NOMO-1 treated with dmso at 0.1 percent for 144 hours (cell line): Measurements from ENCODE around the gene CDCP1.
"Not testable (repeated sequence)": the region's sequence is repeated elsewhere in the genome, so short reads cannot be mapped to it uniquely, and the experiment has no call there.

Source experiments
- DNase-seq: peaks from one replicate; lab custom pipeline; 2025; ENCODE audit not compliant: unreplicated experiment; lab: John Stamatoyannopoulos, UW

The CDCP1 gene

GRCh38 chr3:45088543-45089358 is 57.4 kb downstream of the CDCP1 start:
- DNase-seq, result no peak

DNA sequence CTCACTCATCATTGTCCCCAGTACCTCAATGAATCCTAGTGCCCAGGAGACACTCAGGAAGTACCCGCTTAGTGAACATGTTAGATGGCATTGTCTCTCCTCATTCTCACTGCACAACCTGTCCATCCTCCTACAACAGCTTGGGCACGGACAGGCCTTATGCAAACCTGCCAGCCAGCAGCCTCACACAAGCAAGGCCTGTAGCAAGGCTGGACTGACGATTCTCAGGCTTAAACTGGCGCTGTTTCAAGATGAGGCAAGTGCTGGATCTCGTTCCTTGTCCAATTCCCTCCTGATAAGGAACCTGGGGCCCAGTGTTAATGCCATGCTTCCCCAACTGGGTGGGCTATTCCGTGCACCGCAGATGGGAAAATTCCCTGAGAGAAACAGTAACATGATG is 59.0 kb downstream of the CDCP1 start:
- no peak for DNase-seq

DNA sequence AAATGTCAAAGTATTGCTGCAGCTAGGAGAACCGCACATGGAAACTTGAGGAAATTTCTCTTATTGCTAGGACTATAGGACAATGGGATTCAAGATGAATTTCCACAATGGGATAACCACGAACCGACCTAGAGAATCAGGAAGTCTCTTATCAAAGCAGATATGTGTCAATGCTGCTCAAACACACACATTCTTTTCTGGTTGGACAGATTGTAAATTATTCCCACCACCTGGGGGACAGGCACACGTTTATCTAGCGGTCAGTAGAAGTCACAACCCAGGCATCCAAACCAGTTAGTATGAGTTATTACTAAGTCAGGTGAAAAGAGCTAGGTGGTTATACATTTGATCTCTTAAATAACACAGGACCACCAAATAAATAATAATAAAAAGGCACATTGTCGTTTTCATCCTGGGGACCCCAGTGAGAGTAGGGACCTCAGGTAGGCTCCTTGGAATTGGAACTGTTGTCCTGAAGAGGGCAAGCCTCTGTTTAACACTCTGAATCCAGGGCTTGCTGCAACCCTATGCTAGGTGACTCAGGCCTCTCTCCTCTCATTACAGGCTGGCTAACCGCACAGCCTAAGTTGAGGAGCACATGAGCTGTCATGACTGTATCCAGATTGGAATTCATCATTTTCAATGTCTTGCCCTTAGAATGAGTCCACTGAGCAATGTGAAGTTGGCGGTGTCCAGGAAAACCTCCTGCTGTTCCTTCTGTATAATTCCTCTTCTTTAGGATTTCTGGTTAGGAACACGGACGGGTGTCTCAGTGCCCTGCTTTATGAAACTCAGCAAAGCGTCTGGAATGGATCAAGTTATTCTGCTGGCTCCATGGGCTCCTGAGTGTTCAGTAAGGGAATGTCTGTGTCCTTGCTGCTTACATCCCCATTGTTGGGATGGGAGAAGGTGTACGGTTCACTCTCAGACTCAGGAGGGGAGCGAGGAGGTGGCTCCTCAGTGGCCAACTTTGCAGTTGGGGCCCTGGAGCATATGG is 61.1 kb downstream of the CDCP1 start:
- no peak for DNase-seq

DNA sequence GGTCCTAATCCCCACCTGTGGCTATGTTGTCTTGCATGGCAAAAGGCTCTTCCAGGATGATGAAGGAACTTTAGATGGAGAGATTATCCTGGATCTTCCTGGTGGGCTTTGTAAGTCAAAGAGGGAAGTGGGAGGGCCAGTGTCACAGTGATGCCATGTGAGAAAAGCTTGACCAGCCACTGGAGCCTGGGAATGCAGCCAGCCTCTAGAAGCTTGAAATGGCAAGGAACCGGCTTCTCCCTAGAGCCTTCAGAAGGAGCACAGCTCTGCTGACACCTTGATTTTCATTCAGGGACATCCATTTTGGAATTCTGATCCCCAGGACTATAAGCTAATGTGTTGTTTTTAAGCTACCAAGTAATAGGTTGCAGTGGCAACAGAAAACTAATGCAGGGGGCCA is 61.8 kb downstream of the CDCP1 start:
- no peak for DNase-seq

DNA sequence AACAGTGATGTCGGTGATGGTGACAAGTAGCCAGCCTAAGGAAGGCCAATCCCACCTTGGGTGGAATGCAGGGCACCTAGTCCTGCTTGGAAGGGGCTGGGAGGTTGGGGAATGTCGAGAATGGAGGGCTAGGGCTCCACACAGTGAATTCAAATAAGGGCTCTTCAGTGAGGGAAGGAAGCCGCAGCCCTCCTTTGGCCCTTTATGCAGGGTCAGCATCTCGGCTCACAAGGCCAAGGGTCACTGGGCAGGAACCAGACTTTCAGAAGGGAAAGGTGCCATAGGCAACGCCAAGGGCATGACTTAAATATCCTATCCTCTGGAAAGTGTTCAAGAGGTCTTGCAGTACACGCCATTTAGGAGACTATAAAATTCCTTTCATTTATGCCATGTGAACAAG is 63.2 kb downstream of the CDCP1 start:
- no peak for DNase-seq

- DNase-seq, result no peak
Measured at GRCh38 chr3:45082142-45082538, 64.0 kb downstream of the CDCP1 start.

- no peak for DNase-seq
Measured at GRCh38 chr3:45081506-45082141, 64.6 kb downstream of the CDCP1 start.

DNA sequence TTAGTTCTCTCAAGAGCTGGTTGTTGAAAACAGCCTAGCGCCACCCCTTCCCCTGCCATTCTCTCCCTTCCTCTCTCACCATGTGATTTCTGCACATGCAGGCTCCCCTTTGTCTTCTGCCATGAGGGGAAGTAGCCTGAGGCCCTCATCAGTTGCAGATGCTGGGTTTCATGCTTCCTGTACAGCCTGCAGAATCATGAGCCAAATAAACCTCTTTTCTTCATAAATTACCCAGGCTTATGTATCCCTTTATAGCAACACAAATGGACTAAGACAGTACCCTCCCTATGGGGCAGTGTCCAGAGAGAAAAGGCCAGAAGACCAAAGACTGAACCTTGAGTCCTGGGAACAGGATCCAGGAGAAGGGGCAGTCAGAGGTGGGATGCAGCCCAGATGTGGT is 65.4 kb downstream of the CDCP1 start:
- DNase-seq, result no peak

GRCh38 chr3:45079715-45080114 is 66.5 kb downstream of the CDCP1 start:
- no peak for DNase-seq

DNA sequence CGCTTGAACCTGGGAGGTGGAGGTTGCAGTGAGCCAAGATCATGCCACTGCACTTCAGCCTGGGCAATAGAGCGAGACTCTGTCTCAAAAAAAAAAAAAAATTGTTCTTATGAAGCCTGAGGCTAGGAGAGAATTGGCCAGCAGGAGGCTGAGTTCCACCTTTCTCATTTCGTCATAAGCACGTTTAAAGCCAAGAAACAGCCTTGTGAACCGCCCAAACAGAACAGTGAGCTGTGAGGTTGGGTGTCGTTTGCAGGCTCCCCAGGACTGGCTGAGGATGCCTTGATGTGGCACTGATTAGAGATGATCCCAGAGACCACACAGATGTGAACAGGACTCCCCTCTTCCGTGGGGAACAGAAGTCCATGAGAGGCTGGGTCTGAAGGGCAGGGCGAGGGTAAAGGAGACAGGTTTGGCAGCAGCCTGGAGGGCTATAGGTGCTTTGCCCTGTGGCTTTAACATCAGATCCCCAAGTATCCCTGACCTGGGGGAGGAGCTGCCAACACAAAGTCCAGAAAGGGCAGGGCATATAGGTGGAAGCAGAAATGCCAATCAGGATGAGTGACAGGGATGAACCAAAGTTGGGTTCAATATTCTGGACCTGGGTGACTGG is 67.2 kb downstream of the CDCP1 start:
- no peak for DNase-seq

DNA sequence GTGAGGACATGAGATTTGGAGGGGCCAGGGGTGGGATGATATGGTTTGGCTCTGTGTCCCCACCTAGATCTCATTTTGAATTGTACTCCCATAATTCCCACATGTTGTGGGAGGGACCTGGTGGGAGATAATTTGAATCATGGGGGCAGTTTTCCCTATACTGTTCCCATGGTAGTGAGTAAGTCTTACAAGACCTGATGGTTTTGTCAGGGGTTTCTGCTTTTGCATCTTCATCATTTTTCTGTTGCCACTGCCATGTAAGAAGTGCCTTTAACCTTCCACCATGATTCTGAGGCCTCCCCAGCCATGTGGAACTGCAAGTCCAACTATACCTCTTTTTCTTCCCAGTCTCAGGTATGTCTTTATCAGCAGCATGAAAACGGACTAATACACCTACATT is 67.9 kb downstream of the CDCP1 start:
- DNase-seq, result not testable (repeated sequence)

DNA sequence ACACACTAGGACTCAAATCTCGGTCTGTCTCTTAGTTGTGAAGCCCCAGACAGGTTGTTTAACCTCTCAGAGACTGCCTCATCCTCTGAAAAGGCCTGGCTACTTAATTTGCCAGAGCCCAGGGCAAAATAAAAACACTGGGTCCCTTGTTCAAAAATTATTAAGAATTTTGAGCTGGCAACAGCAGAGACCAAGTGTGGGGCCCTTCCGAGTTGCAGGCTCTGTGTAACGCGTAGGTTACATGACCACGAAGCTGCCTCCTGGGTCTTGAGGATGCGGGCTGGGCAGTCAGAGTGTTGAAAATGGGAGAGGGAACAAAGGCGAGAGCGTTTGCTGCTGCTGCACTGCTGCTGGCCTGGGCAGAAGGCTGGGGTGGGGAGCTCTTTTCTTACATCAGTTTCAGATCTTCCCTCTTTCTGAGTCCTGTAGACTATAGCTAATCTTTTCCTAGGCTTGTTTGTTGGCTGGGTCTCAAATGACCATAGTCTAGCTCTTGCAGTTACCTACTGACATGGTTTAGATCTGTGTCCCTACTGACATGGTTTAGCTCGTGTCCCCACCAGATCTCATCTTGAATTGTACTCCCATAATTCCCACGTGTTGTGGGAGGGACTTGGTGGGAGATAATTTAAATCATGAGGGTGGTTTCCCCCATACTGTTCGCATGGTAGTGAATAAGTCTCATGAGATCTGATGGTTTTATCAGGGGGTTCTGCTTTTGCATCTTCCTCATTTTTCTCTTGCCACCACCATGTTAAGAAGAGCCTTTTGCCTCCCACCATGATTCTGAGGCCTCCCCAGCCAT is 70.2 kb downstream of the CDCP1 start:
- no peak for DNase-seq

DNA sequence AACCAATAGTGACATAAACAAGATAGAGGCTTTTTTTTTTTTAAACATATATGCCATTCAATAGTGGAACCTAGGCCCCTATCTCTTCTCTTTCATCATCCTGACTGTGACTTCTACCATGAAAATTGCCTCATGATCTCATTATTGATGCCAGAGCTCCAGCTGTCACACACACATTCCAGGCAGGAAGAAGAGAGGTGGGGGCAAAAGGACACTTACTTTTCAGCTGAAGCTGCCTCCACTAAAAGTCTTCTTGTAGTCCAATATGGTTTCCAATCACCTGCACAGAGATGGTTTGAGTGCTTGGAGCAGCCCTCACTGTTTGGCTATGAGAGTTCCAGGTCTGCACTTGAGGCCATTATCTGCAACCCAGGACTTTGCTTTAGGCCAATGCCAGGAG is 75.1 kb downstream of the CDCP1 start:
- no peak for DNase-seq

DNA sequence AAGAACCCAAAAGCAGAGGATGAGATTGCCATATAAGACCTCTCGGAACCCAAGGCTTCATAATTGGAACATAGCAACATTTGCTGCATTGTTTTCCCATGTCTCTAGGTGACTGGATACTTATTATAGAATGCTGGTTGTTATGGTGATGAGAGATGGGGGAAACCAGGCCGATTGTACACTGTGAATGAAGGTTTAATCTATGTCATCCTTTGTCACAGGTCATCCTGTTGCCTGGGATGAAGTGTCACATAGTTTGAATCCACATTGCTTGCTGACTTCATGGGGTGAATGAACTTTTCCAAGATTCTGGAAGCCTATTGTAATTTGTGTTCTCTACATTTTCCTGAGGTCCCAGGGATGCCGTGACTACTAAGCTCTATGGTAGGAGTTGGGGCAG is 78.2 kb downstream of the CDCP1 start:
- no peak for DNase-seq

DNA sequence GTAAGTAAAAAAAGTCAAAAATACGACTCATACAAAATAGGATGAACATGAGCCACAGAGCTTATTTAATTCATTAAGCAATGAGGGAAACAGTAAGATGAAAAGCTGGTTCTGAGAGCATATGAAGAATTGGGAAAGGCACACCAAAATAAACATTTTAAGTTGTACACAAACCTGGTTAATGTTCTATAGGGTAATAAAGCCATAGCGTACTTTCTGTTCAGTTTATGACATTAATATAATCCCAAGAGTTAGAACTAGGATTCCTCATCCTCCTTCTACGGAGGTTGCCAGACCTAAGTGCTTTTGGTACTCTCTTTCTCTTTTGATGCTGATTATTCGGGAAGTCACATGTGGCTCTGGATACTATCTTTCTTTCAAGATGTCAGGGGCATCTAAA is 78.7 kb downstream of the CDCP1 start:
- DNase-seq, result no peak

DNA sequence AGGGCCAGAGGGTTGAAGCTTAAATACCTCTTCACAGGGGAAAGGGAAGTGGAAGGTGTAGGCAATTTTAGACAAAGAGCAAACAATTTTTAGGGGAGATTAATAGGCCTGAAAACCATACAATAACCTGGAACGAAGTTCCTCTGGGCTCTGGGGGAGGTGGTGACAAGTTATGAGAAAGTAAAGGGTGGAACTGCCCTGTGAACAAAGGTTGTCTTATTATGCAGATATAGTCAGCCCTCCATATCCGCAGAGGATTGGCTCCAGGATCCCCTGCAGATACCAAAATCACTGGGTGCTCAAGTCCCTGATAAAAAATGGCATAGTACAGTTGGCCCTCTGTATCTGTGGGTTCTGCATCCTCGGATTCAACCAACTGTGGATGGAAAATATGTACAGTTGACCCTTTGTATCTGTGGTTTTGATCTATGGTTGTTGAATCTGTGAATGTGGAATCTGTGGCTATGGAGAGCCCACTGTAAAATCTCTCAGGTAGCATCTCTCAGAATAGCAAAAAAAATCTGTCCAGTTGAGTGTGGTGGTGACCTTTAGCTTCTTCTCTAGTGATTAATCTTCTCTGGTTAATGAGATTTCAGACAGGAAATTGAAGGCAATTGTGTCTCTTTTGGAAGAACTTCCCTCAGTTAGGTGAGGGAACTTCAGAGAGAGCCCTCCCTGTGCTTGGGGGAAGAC is 79.9 kb downstream of the CDCP1 start:
- no peak for DNase-seq

GRCh38 chr3:45065373-45065720 is 80.8 kb downstream of the CDCP1 start:
- no peak for DNase-seq

GRCh38 chr3:45064512-45065372 is 81.4 kb downstream of the CDCP1 start:
- peak; percentile 28 for DNase-seq

DNA sequence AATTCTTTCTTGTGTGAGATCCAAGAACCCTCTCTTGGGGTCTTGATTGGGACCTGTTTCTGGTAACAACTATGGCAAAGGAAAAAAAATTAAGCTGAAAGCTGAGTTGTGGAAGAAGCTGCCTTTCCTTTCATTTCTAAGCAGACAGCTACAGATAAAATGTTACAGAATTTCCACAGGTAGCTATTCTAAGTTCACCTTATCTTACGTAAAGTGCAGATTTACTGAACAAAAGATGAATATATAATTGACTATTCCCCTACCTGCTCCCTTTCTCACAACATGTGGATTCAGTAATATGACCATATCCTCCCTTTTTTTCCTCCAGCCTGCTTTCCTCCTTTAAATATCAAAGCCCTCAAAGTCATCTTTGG is 83.5 kb downstream of the CDCP1 start:
- no peak for DNase-seq
